K562 (cell line): ENCODE data around the gene CCDC32. TPM values are rescaled to one million over a fixed set of nuclear protein-coding genes. Genes with fewer than 3 reads are reported as not detected.

Experiments used
- DACH1 ChIP-seq: fragments of 450-650 bp; IDR thresholded peaks from 2 replicates; pipeline ENCODE4 v1.6.1; 2018; ENCODE audit not compliant: partially characterized antibody
- E2F5 ChIP-seq: sonication (generic); formaldehyde crosslinking; IDR thresholded peaks from 2 replicates; pipeline ENCODE4 v1.8.0; 2022; ENCODE audit warnings: mild to moderate bottlenecking, missing genetic modification reagents
- EHMT2 ChIP-seq: fragments of 450-650 bp; IDR thresholded peaks from 2 replicates; pipeline ENCODE4 v1.6.1; 2018; ENCODE audit warnings: antibody characterized with exemption
- FOXJ2 ChIP-seq: fragments of 200-800 bp; sonication (Bioruptor generic); IDR thresholded peaks from 2 replicates; pipeline ENCODE4 v1.6.1; 2016; ENCODE audit warnings: missing genetic modification characterization, missing compliant biosample characterization
- MGA ChIP-seq: fragments of 450-650 bp; IDR thresholded peaks from 2 replicates; pipeline ENCODE4 v1.6.1; 2016; ENCODE audit warnings: mild to moderate bottlenecking, moderate library complexity
- NFIC ChIP-seq: fragments of 450-650 bp; IDR thresholded peaks from 2 replicates; pipeline ENCODE4 v1.6.1; 2017; ENCODE audit warnings: mild to moderate bottlenecking, inconsistent platforms
- RBM34 ChIP-seq: fragments of 200-400 bp; formaldehyde crosslinking; IDR thresholded peaks from 2 replicates; pipeline ENCODE4 v1.6.1; 2018; ENCODE audit warnings: low read length, borderline replicate concordance; ENCODE audit not compliant: insufficient read depth
- SMARCC2 ChIP-seq: fragments of 450-650 bp; IDR thresholded peaks from 2 replicates; pipeline ENCODE4 v1.6.1; 2017; ENCODE audit warnings: antibody characterized with exemption, moderate library complexity, mild to moderate bottlenecking, low read depth
- ZNF41 ChIP-seq: fragments of 250-450 bp; sonication (Bioruptor Pico); conservative IDR thresholded peaks from 2 replicates; pipeline ENCODE4 v1.4.0; 2020; ENCODE audit warnings: mild to moderate bottlenecking
- ZNF79 ChIP-seq: fragments of 250-450 bp; sonication (Bioruptor Pico); IDR thresholded peaks from 2 replicates; pipeline ENCODE4 v1.4.0; 2020; ENCODE audit warnings: low read depth, mild to moderate bottlenecking, moderate library complexity
- polyA plus RNA-seq, 8 experiments: library from polyadenylated mRNA; depleted of rRNA in 4 of 8; stranded (reverse) in 5 of 8; unstranded in 3 of 8; fragments of >200 nt; fragmentation: Nextera tagmentation in 2 of 8; fragmentation: Illumina TruSeq in 1 of 8; extraction: Ambion mirVana in 2 of 8; extraction: Trizol in 1 of 8; gene quantifications; 2 replicates each; pipeline versions ENCODE4 v1.2.1 to v1.2.3, GENCODE V29; 2011 to 2014; ENCODE audit warnings: inconsistent platforms in 1 of 8, missing spikeins in 1 of 8
- total RNA-seq, 7 experiments: library from RNA; depleted of rRNA in 6 of 7; stranded (reverse); fragments of >200 nt in 6 of 7; fragmentation: Illumina TruSeq in 2 of 7; extraction: Trizol in 2 of 7; gene quantifications; 2 replicates each; pipeline versions ENCODE4 v1.2.1 to v1.2.3, GENCODE V29; 2011 to 2021; ENCODE audit warnings: low replicate concordance in 1 of 7
- TF ChIP-seq, protein P1 (sequence below): fragments of 250-450 bp; sonication (Bioruptor Pico); IDR thresholded peaks from 2 replicates; pipeline ENCODE4 v1.8.0; 2021; ENCODE audit warnings: moderate library complexity, mild to moderate bottlenecking, inconsistent platforms

Gene CCDC32
- total and polyA plus RNA-seq, 9 of the 15 experiments (the other 6 are each of a cell fraction or from before 2014, with no cell fraction given): 22.2 to 94.8 (median 37.1) TPM

DNA sequence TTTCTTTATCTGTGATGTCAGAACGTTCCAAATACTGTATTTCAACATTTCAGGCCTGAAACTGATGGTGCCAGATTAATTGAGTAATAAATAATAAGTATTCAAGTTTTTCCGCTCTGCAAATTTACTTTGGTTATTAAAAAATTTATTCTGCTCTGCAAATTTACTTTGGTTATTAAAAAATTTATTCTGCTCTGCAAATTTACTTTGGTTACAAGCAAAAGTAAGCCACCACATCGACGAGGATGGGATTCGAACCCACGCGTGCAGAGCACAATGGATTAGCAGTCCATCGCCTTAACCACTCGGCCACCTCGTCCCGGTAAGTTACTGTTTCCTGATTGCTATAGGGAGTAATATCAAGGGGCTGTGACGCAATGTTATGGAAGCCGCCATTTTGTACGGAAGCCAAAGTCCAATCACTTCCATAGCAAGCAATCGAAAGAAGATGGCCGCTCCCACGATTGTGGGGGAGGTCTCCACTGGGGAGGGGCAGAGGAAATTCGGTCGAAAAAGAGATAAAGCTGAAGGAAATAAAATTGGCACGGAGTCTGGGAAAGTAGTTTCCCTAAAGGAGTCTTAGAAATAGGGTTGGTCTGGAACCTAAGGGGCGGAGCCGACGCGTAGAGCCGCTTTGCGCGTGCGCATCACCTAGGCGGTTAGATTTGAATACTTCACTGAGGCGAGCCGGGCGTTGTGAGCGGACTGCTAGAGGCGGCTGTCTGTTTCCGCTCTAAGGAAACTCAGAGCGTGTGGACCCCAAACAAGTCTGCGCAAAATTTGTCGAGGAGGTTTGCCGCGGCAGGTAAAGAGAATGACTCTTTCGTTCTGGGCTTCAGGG, 29.0 kb upstream of the CCDC32 start, which contains the start of gene KNL1 (continued):
- no peak for TF ChIP-seq SMARCC2
- TF ChIP-seq ZNF79 (CRISPR knock-in tag): no peak
- no peak for TF ChIP-seq RBM34
- TF ChIP-seq, protein P1, sequence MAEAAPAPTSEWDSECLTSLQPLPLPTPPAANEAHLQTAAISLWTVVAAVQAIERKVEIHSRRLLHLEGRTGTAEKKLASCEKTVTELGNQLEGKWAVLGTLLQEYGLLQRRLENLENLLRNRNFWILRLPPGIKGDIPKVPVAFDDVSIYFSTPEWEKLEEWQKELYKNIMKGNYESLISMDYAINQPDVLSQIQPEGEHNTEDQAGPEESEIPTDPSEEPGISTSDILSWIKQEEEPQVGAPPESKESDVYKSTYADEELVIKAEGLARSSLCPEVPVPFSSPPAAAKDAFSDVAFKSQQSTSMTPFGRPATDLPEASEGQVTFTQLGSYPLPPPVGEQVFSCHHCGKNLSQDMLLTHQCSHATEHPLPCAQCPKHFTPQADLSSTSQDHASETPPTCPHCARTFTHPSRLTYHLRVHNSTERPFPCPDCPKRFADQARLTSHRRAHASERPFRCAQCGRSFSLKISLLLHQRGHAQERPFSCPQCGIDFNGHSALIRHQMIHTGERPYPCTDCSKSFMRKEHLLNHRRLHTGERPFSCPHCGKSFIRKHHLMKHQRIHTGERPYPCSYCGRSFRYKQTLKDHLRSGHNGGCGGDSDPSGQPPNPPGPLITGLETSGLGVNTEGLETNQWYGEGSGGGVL (CRISPR knock-in tag): no peak
- peak; percentile 71 for TF ChIP-seq DACH1
- TF ChIP-seq EHMT2: peak; percentile 54
- 0 out of 2 replicates have a peak, but pooled peaks have one; percentile 32 for TF ChIP-seq E2F5 (CRISPR knock-in tag)
- TF ChIP-seq NFIC: peak; percentile 87
- TF ChIP-seq ZNF41 (CRISPR knock-in tag): no peak
- TF ChIP-seq MGA: peak; percentile 82
- TF ChIP-seq FOXJ2 (tag): 0 out of 2 replicates have a peak, but pooled peaks have one; percentile 16
